HEK293 (cell line): ENCODE data around the gene NEB.

Experiments
- CTCF ChIA-PET: fragments of 350-600 bp; formaldehyde crosslinking; extraction: SDS; loops from one replicate; lab custom pipeline; 2021; ENCODE audit warnings: antibody characterized with exemption; lab: Yijun Ruan, JAX
- POLR2A ChIA-PET: fragments of 300-600 bp; formaldehyde crosslinking; extraction: SDS; loops from one replicate; lab custom pipeline; 2020; ENCODE audit warnings: antibody characterized with exemption, inconsistent platforms; lab: Yijun Ruan, JAX
- H3K27ac ChIP-seq: fragments of 200-500 bp; sonication (Bioruptor generic); 2 replicates; pipeline ENCODE4 v1.5.1; 2014; ENCODE audit warnings: low read depth, low read length, control low read depth, inconsistent platforms; ENCODE audit errors: extremely low read depth
- H3K36me3 ChIP-seq, 2 experiments: fragments of 200-500 bp in 1 of 2; sonication (Bioruptor generic) in 1 of 2; 1 replicate in 1 of 2; 2 replicates in 1 of 2; pipeline ENCODE4 v1.5.1; 2014 to 2017; ENCODE audit warnings: inconsistent platforms in 2 of 2, low read length in 2 of 2; ENCODE audit not compliant: control insufficient read depth in 2 of 2, insufficient read depth in 1 of 2
- H3K4me1 ChIP-seq: fragments of 200-500 bp; sonication (Bioruptor generic); 2 replicates; pipeline ENCODE4 v1.5.1; 2014; ENCODE audit warnings: mild to moderate bottlenecking, low read length, inconsistent platforms; ENCODE audit not compliant: control insufficient read depth, insufficient read depth
- H3K4me3 ChIP-seq: 2 replicates; pipeline ENCODE4 v1.5.1; 2011; ENCODE audit warnings: low read depth, mild to moderate bottlenecking, control low read depth, low read length, moderate library complexity
- H3K9me3 ChIP-seq: fragments of 200-500 bp; sonication (Bioruptor generic); 2 replicates; pipeline ENCODE4 v1.5.1; 2014; ENCODE audit warnings: low read depth, low read length, inconsistent platforms; ENCODE audit not compliant: control insufficient read depth, insufficient read depth
- FEZF1 ChIP-seq: fragments of 450-650 bp; formaldehyde crosslinking; IDR thresholded peaks from 2 replicates; pipeline ENCODE4 v1.5.1; 2016; ENCODE audit warnings: missing biosample characterization, missing genetic modification characterization
- GFI1B ChIP-seq: fragments of 450-650 bp; formaldehyde crosslinking; IDR thresholded peaks from 2 replicates; pipeline ENCODE4 v1.5.1; 2016; ENCODE audit warnings: missing biosample characterization, missing genetic modification characterization
- HOXD13 ChIP-seq: sonication (generic); formaldehyde crosslinking; IDR thresholded peaks from 2 replicates; pipeline ENCODE4 v1.8.0; 2022; ENCODE audit warnings: missing genetic modification reagents, borderline replicate concordance
- SALL2 ChIP-seq: fragments of 450-650 bp; formaldehyde crosslinking; IDR thresholded peaks from 2 replicates; pipeline ENCODE4 v1.5.0; 2017; ENCODE audit warnings: missing biosample characterization, mild to moderate bottlenecking, missing genetic modification characterization, borderline replicate concordance
- SCRT1 ChIP-seq: fragments of 450-650 bp; formaldehyde crosslinking; IDR thresholded peaks from 2 replicates; pipeline ENCODE4 v1.5.1; 2016; ENCODE audit warnings: missing biosample characterization, missing genetic modification characterization, borderline replicate concordance
- TCF7L2 ChIP-seq: IDR thresholded peaks from 2 replicates; pipeline ENCODE4 v1.6.1; 2011; ENCODE audit warnings: low read depth, mild to moderate bottlenecking, inconsistent platforms, low read length, moderate library complexity, borderline replicate concordance
- TRIM28 ChIP-seq: IDR thresholded peaks from 2 replicates; pipeline ENCODE4 v1.6.1; 2011; ENCODE audit warnings: low read length, control low read depth, borderline replicate concordance
- YY2 ChIP-seq: fragments of 450-650 bp; formaldehyde crosslinking; IDR thresholded peaks from 2 replicates; pipeline ENCODE4 v1.5.1; 2016; ENCODE audit warnings: missing biosample characterization, missing genetic modification characterization
- ZBTB11 ChIP-seq: fragments of 450-650 bp; formaldehyde crosslinking; conservative IDR thresholded peaks from 2 replicates; pipeline ENCODE4 v1.5.1; 2016; ENCODE audit warnings: low read depth, missing biosample characterization, missing genetic modification characterization
- ZBTB20 ChIP-seq: fragments of 450-650 bp; formaldehyde crosslinking; IDR thresholded peaks from 2 replicates; pipeline ENCODE4 v1.5.1; 2016; ENCODE audit warnings: missing biosample characterization, missing genetic modification characterization
- ZBTB44 ChIP-seq: fragments of 450-650 bp; IDR thresholded peaks from 2 replicates; pipeline ENCODE4 v1.5.1; 2018; ENCODE audit warnings: missing biosample characterization, mild to moderate bottlenecking, missing genetic modification characterization
- ZBTB8A ChIP-seq: fragments of 450-650 bp; formaldehyde crosslinking; IDR thresholded peaks from 2 replicates; pipeline ENCODE4 v1.5.1; 2016; ENCODE audit warnings: missing biosample characterization, missing genetic modification characterization
- ZEB2 ChIP-seq: fragments of 450-650 bp; formaldehyde crosslinking; IDR thresholded peaks from 2 replicates; pipeline ENCODE4 v1.5.1; 2016; ENCODE audit warnings: missing biosample characterization, missing genetic modification characterization
- ZFP41 ChIP-seq: fragments of 450-650 bp; formaldehyde crosslinking; IDR thresholded peaks from 2 replicates; pipeline ENCODE4 v1.5.1; 2016; ENCODE audit warnings: missing biosample characterization, missing genetic modification characterization, borderline replicate concordance
- ZNF146 ChIP-seq: fragments of 450-650 bp; formaldehyde crosslinking; IDR thresholded peaks from 2 replicates; pipeline ENCODE4 v1.5.1; 2016; ENCODE audit warnings: missing biosample characterization, missing genetic modification characterization
- ZNF169 ChIP-seq: fragments of 450-650 bp; formaldehyde crosslinking; IDR thresholded peaks from 2 replicates; pipeline ENCODE4 v1.5.1; 2016; ENCODE audit warnings: missing biosample characterization, missing genetic modification characterization
- ZNF174 ChIP-seq: fragments of 450-650 bp; formaldehyde crosslinking; IDR thresholded peaks from 2 replicates; pipeline ENCODE4 v1.5.0; 2017; ENCODE audit warnings: missing biosample characterization, mild to moderate bottlenecking, missing genetic modification characterization
- ZNF354C ChIP-seq: fragments of 450-650 bp; formaldehyde crosslinking; IDR thresholded peaks from 2 replicates; pipeline ENCODE4 v1.5.1; 2016; ENCODE audit warnings: missing biosample characterization, missing genetic modification characterization, low read depth, borderline replicate concordance
- ZNF394 ChIP-seq: fragments of 450-650 bp; formaldehyde crosslinking; IDR thresholded peaks from 2 replicates; pipeline ENCODE4 v1.5.1; 2016; ENCODE audit warnings: missing biosample characterization, missing genetic modification characterization, mild to moderate bottlenecking, moderate library complexity, borderline replicate concordance
- ZNF707 ChIP-seq: fragments of 450-650 bp; formaldehyde crosslinking; IDR thresholded peaks from 2 replicates; pipeline ENCODE4 v1.5.1; 2016; ENCODE audit warnings: missing biosample characterization, missing genetic modification characterization
- ZNF777 ChIP-seq: fragments of 450-650 bp; formaldehyde crosslinking; IDR thresholded peaks from 2 replicates; pipeline ENCODE4 v1.5.1; 2017; ENCODE audit warnings: missing biosample characterization, missing genetic modification characterization, borderline replicate concordance
- ZXDB ChIP-seq: fragments of 450-650 bp; formaldehyde crosslinking; IDR thresholded peaks from 2 replicates; pipeline ENCODE4 v1.5.1; 2016; ENCODE audit warnings: missing biosample characterization, missing genetic modification characterization

Gene NEB

GRCh38 chr2:151757861-151758260, 23.6 kb upstream of the NEB start:
- no peaks in the 10 kb centered on the region; the same call in 1 of the 2 replicates for H3K4me1 ChIP-seq
- H3K9me3 ChIP-seq, result no peaks in the 10 kb centered on the region
- CTCF ChIA-PET, result no interaction called here
- H3K36me3 ChIP-seq, result no peaks in the 10 kb centered on the region
- POLR2A ChIA-PET, result no interaction called here
- TF ChIP-seq ZNF394 (tag by site-specific recombination), result no peak
- no peak for TF ChIP-seq ZBTB11
- TF ChIP-seq HOXD13 (CRISPR knock-in tag), result no peak
- no peak for TF ChIP-seq ZNF777 (tag by site-specific recombination)
- no peak for TF ChIP-seq ZNF146 (tag by site-specific recombination)
- TF ChIP-seq ZNF174 (tag by site-specific recombination), result no peak
- no peak for TF ChIP-seq SCRT1 (tag by site-specific recombination)
- no peak for TF ChIP-seq YY2 (tag by site-specific recombination)
- TF ChIP-seq ZNF707 (tag by site-specific recombination), result no peak
- TF ChIP-seq ZFP41 (tag by site-specific recombination), result no peak
- TF ChIP-seq SALL2, result no peak
- no peak for TF ChIP-seq ZNF354C (tag by site-specific recombination)
- TF ChIP-seq ZXDB (tag by site-specific recombination), result no peak
- no peak for TF ChIP-seq GFI1B (tag by site-specific recombination)
- no peak for TF ChIP-seq ZEB2 (tag by site-specific recombination)
- no peak for TF ChIP-seq ZNF169
- TF ChIP-seq FEZF1 (tag by site-specific recombination), result no peak
- TF ChIP-seq TCF7L2, result no peak
- TF ChIP-seq ZBTB8A (tag by site-specific recombination), result no peak
- TF ChIP-seq ZBTB20 (tag by site-specific recombination), result no peak
- no peak overlapping the region for H3K27ac ChIP-seq
- no peak overlapping the region for H3K4me3 ChIP-seq

GRCh38 chr2:151756820-151757219, 22.5 kb upstream of the NEB start:
- no peak overlapping the region for H3K27ac ChIP-seq
- ChIA-PET POLR2A (no interaction called here), CTCF (interaction anchor here (0.8 kb wide), 1 partner anchor 191 kb away, joined by 3 read pairs; no protein-coding TSS in a partner anchor)

More at GRCh38 chr2:151756820-151757219, 22.5 kb upstream of the NEB start:
- Histone ChIP-seq H3K9me3 (no peaks in the 10 kb centered on the region), H3K4me1 (no peaks in the 10 kb centered on the region; the same call in 1 of the 2 replicates), H3K36me3 (no peaks in the 10 kb centered on the region), H3K4me3 (no peak overlapping the region)
- peak; percentile 41; the same call in 1 of the 2 replicates for TF ChIP-seq TRIM28
- no peak for TF ChIP-seq ZBTB44 (tag by site-specific recombination)
